NK-92 treated with Interleukin-12 subunit alpha and Interleukin-12 subunit beta, amount 100 ng/mL, for 24 hours (cell line): Measurements from ENCODE around the gene CEP57.
"Not testable (repeated sequence)": the region's sequence is repeated elsewhere in the genome, so short reads cannot be mapped to it uniquely, and the experiment has no call there.

Experiments
- DNase-seq: peaks from one replicate; lab custom pipeline; 2025; lab: John Stamatoyannopoulos, UW

Gene CEP57

GRCh38 chr11:95799546-95799945 is 9.2 kb downstream of the CEP57 start:
- DNase-seq = no peak

GRCh38 chr11:95800438-95800837 is 10.1 kb downstream of the CEP57 start:
- no peak for DNase-seq

- DNase-seq = no peak
Observed at GRCh38 chr11:95802806-95803205, 12.5 kb downstream of the CEP57 start.

- no peak for DNase-seq
Observed at GRCh38 chr11:95803973-95804372, 13.7 kb downstream of the CEP57 start.

- no peak for DNase-seq
Observed at GRCh38 chr11:95805869-95806268, 15.6 kb downstream of the CEP57 start.

- DNase-seq = not testable (repeated sequence)
Observed at GRCh38 chr11:95806464-95806863, 16.2 kb downstream of the CEP57 start.

GRCh38 chr11:95811052-95811451 is 20.8 kb downstream of the CEP57 start:
- not testable (repeated sequence) for DNase-seq

GRCh38 chr11:95816037-95816436 is 25.7 kb downstream of the CEP57 start:
- DNase-seq = no peak

GRCh38 chr11:95821640-95822039 is 31.3 kb downstream of the CEP57 start:
- DNase-seq = no peak

- DNase-seq = no peak
Observed at GRCh38 chr11:95827696-95828095, 37.4 kb downstream of the CEP57 start.

GRCh38 chr11:95829580-95830259 is 39.4 kb downstream of the CEP57 start:
- no peak for DNase-seq

GRCh38 chr11:95831198-95831883 is 41.0 kb downstream of the CEP57 start:
- DNase-seq = no peak

- no peak for DNase-seq
Observed at GRCh38 chr11:95832763-95833162, 42.5 kb downstream of the CEP57 start.

- no peak for DNase-seq
Observed at GRCh38 chr11:95833378-95833777, 43.1 kb downstream of the CEP57 start.

- no peak for DNase-seq
Observed at GRCh38 chr11:95835351-95835750, 45.1 kb downstream of the CEP57 start.

- DNase-seq = no peak
Observed at GRCh38 chr11:95835768-95836488, 45.6 kb downstream of the CEP57 start.

- no peak for DNase-seq
Observed at GRCh38 chr11:95845167-95845566, 54.9 kb downstream of the CEP57 start.

- DNase-seq = no peak
Observed at GRCh38 chr11:95849087-95849825, 59.0 kb downstream of the CEP57 start.

- no peak for DNase-seq
Observed at GRCh38 chr11:95850137-95850536, 59.8 kb downstream of the CEP57 start.

GRCh38 chr11:95853138-95853537 is 62.8 kb downstream of the CEP57 start:
- no peak for DNase-seq

- no peak for DNase-seq
Observed at GRCh38 chr11:95853862-95854261, 63.6 kb downstream of the CEP57 start.

- not testable (repeated sequence) for DNase-seq
Observed at GRCh38 chr11:95854362-95854761, 64.1 kb downstream of the CEP57 start.
